Motor neuron (in vitro differentiated cells): Measurements from ENCODE around the gene ST6GALNAC3. TPM values are rescaled to one million over a fixed set of nuclear protein-coding genes. Genes with fewer than 3 reads are reported as not detected.
A peak's percentile ranks its signal among the peaks of the same experiment; 100 is the strongest.

Experiments
- ATAC-seq, 8 experiments: fragments of 200-7000 bp; cut with Tn5 transposase; replicated peaks in 6 of 8; 2 replicates each; pipeline ENCODE4 v1.8.0; 2021; ENCODE audit warnings: mild to moderate bottlenecking in 8 of 8, moderate library complexity in 8 of 8
- H3K27ac ChIP-seq, 2 donors: fragments of 250-450 bp; sonication (Bioruptor Pico); 2 replicates each; pipeline ENCODE4 v1.9.0; 2021; ENCODE audit warnings: antibody characterized with exemption in 2 of 2, mild to moderate bottlenecking in 2 of 2, moderate library complexity in 1 of 2
- H3K4me1 ChIP-seq, 2 donors: fragments of 250-450 bp; sonication (Bioruptor Pico); replicated peaks in 1 of 2; 2 replicates each; pipeline ENCODE4 v1.6.1; 2021; ENCODE audit warnings: antibody characterized with exemption in 2 of 2, mild to moderate bottlenecking in 2 of 2, moderate library complexity in 1 of 2
- H3K4me3 ChIP-seq, 5 donors: fragments of 250-450 bp; sonication (Bioruptor Pico); 2 replicates each; pipeline ENCODE4 v1.9.0; 2021; ENCODE audit warnings: antibody characterized with exemption in 5 of 5, mild to moderate bottlenecking in 5 of 5, moderate library complexity in 4 of 5
- WGBS, 10 experiments: fragments of 450-650 bp; shearing (Covaris generic); methylation state at CpG; one replicate each; pipeline ENCODE4 v1.0.0; 2022; 5-methylcytosine and 5-hydroxymethylcytosine counted together
- in situ Hi-C, 9 experiments: fragments of 400-800 bp; cut with MboI; loops; one replicate each; pipeline ENCODE4 v1.15.0; 2021; ENCODE audit warnings: low sequenced_read_pairs in 9 of 9, low pct_unique_long_range_greater_than_20kb in 2 of 9; ENCODE audit not compliant: unreplicated experiment in 9 of 9
- total RNA-seq, 8 experiments: library from RNA; unstranded; fragments of 300-600 nt; gene quantifications; 2 replicates each; pipeline versions ENCODE4 v1.2.3 to v1.2.4, GENCODE V29; 2022

Gene ST6GALNAC3
- total RNA-seq, 8 experiments from 2014 or later: 0.31 to 39.5 (median 3.9) TPM; not detected in 1

DNA sequence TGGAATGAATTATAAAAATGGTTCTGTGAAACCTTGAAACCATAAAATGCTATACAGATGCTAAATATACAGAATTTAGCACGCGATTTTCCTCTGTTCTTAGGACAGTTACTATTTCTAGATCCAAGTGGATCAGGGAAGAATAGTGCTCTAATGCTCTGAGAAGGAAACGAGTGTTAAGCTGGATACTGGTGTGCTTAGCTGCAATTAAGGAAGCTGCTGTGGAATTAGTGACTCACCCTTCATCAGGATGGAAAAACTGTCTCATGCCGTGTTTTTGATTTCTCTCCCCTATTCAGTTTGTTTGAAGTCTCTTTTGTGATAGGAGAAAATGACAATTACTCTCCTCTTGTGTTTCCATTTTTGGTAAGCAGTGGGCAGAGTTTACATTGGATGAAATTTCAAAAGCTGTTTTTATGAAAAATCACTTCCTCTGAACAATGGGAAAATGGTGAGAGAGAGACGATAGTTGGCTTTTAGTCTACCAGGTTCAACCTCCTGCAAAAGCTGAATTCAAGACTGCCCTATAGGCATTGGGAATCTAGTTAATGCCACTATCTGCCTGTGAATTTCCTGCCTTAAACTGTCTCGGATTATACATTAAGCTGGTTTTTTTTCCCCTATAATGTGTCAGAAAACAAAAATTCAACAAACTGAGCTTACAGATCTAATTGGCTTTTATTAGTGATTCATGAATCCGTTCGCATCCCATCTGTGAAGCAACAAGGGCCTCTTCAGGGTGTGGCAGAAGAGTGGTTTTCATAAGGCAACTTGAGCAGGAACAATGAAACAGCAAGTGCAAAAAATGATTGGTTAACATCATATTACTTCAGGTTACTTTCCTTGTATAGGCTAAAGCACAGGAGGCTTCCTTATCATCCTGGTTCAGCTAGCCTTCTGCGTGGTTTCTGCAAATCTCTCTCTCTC is 179.8 kb downstream of the ST6GALNAC3 start:
- 11 to 90% (median 63%) methylated on average over 3 to 9 of the region's 9 CpGs for WGBS, 10 experiments
- in situ Hi-C loops: no loop called here
- H3K27ac ChIP-seq: no peak overlapping the region
- peaks cover 10 to 28% of the 10 kb centered on the region in 2 donors for H3K4me1 ChIP-seq
- ATAC-seq: peak in 7 of 8 experiments; percentile 51 to 72 (median 70)
- no peak overlapping the region for H3K4me3 ChIP-seq

DNA sequence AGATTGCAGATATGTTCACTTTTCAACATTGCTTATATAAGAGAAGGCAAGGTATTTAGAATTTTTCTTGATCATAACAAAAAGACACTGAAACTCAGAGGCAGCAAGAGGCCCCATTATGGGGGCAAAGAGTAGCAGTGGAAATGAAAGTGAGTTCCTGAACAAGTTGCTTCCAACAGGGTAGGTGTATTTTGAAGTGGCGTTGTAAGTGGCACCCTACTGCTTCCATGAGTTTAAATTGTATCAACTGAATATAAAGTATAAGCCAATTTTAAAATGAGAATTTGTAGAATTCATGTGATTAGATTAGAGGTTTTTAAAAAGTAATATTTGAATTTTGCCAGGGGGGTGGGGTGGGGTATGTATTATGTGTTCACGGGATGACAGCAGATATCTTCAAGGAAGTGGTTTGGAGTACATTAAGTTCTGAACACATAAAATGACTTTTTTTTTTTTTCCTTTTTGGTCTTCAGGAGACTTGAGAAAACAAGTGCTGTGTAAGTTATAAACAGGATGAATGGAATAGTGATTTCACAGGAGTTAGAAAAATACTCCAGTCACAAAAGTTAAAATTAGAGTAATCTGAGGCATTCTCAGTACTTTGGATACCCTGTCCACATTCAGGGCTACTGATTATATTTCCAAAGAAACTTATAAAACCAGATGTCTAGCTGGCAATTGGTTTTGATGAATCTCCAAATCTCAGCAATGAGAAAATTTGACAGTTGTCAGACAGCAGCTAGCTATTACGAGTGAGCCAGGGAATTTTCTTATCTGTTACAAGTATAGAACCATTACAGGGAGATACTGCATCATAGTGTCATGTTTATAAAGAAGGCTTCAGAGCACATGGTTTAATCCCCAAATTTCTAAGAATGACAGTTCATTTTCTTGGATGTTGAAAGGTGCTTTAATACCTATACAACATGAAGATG is 182.0 kb downstream of the ST6GALNAC3 start:
- ATAC-seq: no peak
- 38 to 100% (median 81%) methylated on average over 2 to 3 of the region's 3 CpGs for WGBS, 10 experiments
- no peak overlapping the region for H3K4me3 ChIP-seq
- no peak overlapping the region for H3K27ac ChIP-seq
- in situ Hi-C loops: no loop called here
- H3K4me1 ChIP-seq: peaks cover 5 to 29% of the 10 kb centered on the region in 2 donors

DNA sequence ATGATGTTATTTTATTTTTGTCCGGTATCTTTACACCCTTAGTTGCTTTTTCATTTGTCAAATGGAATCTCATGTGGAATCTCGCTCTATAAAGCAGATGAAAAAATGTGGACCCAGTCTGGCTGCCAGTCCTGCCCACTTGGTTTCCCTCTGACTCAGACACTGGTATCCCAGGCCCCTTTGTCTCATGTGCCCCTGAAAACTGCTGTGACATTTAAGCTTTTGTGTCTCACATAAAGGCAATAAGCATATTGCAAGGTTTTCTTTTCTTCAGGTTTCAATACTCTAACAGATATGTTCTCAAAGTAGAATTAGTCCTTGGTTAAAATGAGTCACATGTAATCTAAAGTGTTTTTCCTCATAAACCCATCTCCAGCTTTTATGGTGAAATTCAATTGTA is 183.3 kb downstream of the ST6GALNAC3 start:
- Histone ChIP-seq H3K4me3 (no peak overlapping the region), H3K27ac (no peak overlapping the region), H3K4me1 (peaks cover 5 to 29% of the 10 kb centered on the region in 2 donors)
- WGBS, 10 experiments: 82 to 100% (median 94%) methylated on average over 1 to 2 of the region's 2 CpGs; no CpG with 5 or more reads in 2 of the 10 experiments
- ATAC-seq: peak in 5 of 8 experiments; percentile 28 to 72 (median 46)
- in situ Hi-C loops: no loop called here

GRCh38 chr1:76259270-76259669 is 184.7 kb downstream of the ST6GALNAC3 start:
- Histone ChIP-seq H3K27ac (no peak overlapping the region), H3K4me1 (peaks cover 5 to 29% of the 10 kb centered on the region in 2 donors), H3K4me3 (no peak overlapping the region)
- ATAC-seq: peak in 5 of 8 experiments; percentile 45 to 88 (median 55)
- 0 to 70% (median 50%) methylated on average over 1 of the region's 1 CpG; no CpG with 5 or more reads in 3 of the 10 experiments for WGBS, 10 experiments
- in situ Hi-C loops: no loop called here

- Histone ChIP-seq H3K4me1 (peaks cover 3 to 30% of the 10 kb centered on the region in 2 donors), H3K27ac (no peak overlapping the region), H3K4me3 (no peak overlapping the region)
- in situ Hi-C loops: no loop called here
- 0 to 100% (median 90%) methylated on average over 1 to 2 of the region's 2 CpGs; no CpG with 5 or more reads in 2 of the 10 experiments for WGBS, 10 experiments
- no peak for ATAC-seq
These were observed 185.7 kb downstream of the ST6GALNAC3 start for GRCh38 chr1:76260279-76260678.

GRCh38 chr1:76262601-76263000 is 188.1 kb downstream of the ST6GALNAC3 start:
- H3K4me1 ChIP-seq: peaks cover 3 to 28% of the 10 kb centered on the region in 2 donors
- peak in 1 of 8 experiments; percentile 23 for ATAC-seq
- in situ Hi-C loops: no loop called here
- WGBS, 10 experiments: 22 to 100% (median 90%) methylated on average over 1 to 5 of the region's 5 CpGs; no CpG with 5 or more reads in 1 of the 10 experiments
- no peak overlapping the region for H3K27ac ChIP-seq
- H3K4me3 ChIP-seq: no peak overlapping the region

DNA sequence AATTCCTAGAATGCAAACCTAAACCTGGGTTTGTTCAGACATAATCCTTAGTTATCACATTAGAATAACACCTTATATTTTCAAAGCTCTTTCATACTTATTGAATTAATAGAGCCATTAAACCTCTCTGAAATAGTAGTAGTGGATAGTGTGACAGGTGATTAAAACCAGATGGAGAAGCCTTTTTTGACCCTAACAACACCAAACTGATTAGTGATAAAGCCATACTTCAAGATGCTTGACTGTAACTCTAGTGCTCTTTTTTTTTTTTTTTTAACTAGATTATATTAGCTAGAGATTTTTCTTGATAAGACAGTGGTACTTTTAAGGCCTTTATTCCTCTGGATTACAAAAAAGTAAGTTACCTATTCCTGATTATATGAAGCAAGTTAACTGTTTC is 190.1 kb downstream of the ST6GALNAC3 start:
- in situ Hi-C loops: no loop called here
- ATAC-seq: no peak
- no peak overlapping the region for H3K4me3 ChIP-seq
- peaks cover 8% of the 10 kb centered on the region in 2 donors for H3K4me1 ChIP-seq
- no peak overlapping the region for H3K27ac ChIP-seq

DNA sequence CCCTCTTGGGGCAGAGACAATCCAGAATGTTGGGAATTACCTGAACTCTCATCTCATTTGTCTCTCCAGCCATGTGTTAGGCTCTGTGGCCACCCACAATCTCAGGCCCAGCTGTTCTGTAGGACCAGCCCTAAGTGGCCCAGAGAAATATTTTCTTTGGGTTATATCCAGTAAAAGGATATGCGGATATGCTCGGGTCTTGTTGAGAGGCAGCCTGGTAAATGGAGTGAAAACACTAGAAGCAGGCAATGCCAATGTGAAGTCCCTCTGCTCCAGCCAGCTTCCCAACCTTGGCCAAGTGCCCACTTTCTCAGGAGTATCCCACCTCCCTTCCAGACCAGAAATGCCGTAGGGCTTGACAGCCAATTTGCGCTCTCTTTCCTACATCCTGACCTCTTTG is 192.2 kb downstream of the ST6GALNAC3 start:
- Histone ChIP-seq H3K4me3 (no peak overlapping the region), H3K4me1 (peaks cover 3 to 6% of the 10 kb centered on the region in 2 donors), H3K27ac (no peak overlapping the region)
- in situ Hi-C loops: no loop called here
- peak in 2 of 8 experiments; percentile 17 to 32 for ATAC-seq
- WGBS, 10 experiments: 84 to 100% (median 97%) methylated on average over 2 to 4 of the region's 4 CpGs; no CpG with 5 or more reads in 4 of the 10 experiments

DNA sequence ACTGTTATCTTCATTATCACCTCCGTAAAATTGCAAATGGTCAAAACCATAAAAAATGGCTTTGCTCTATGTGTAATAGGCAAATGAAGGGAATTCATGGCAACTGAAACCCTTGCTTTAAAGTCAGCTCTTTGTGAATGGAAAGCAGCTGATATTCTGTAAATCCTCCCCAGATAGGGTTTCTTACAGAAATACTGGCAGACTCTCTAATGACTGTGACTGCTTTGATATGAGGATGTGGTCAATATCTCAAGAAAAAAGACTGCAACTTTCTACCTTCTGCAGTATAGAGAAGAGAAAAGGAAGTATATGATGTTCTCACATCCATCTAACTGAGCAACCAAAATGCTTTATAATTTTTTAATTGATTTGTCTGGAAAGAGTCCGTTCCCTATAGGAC is 193.1 kb downstream of the ST6GALNAC3 start:
- WGBS, 10 experiments: 59 to 100% (median 93%) methylated on average over 1 to 2 of the region's 2 CpGs
- Histone ChIP-seq H3K4me1 (peaks cover 3 to 6% of the 10 kb centered on the region in 2 donors), H3K4me3 (no peak overlapping the region), H3K27ac (no peak overlapping the region)
- ATAC-seq: no peak
- in situ Hi-C loops: no loop called here

DNA sequence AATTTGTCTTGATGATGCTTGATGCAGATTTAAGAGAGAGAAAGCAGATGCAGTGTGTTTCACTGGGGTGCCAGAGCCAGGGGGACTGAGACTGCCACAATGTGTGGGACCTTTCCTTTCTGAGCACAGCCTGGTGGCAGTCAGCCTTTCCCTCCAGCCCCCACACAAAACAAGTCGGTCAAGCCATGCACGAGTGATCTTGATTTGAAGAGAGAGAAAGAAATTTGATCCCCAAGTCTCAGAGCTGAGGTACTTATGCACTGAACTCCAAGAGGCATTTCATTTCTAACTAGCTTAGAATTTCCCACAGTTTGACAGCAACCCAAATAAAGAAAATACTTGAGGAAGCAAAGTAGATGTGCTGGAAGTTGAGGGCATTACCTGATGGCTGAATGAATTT is 193.8 kb downstream of the ST6GALNAC3 start:
- in situ Hi-C loops: no loop called here
- Histone ChIP-seq H3K4me3 (no peak overlapping the region), H3K27ac (no peak overlapping the region), H3K4me1 (peaks cover 3 to 6% of the 10 kb centered on the region in 2 donors)
- WGBS, 10 experiments: 6 to 60% (median 27%) methylated on average over 1 to 2 of the region's 2 CpGs; no CpG with 5 or more reads in 1 of the 10 experiments
- ATAC-seq: peak in 3 of 8 experiments; percentile 21 to 74 (median 73)

DNA sequence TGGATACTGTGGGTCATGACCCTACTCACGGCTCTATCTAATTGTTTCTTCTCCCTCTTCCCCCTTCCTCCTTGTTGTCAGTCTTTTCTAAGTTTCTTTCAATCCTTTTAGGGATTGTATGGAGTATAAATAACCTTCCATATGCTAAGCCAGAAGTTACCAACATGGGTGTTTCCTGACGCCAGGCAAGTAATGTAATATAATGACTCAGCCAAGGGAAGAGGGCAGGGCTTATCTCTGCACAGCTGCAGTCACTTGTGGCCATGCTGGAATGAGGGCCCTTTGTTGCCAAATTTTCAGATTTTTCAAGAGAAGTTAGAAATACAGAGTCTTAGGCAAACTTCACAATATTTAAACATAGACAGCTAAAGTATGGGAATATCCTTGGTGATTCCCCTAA is 194.6 kb downstream of the ST6GALNAC3 start:
- WGBS, 10 experiments: 0 to 60% (median 54%) methylated on average over 1 to 2 of the region's 2 CpGs; no CpG with 5 or more reads in 3 of the 10 experiments
- Histone ChIP-seq H3K27ac (no peak overlapping the region), H3K4me3 (no peak overlapping the region), H3K4me1 (peaks cover 3 to 6% of the 10 kb centered on the region in 2 donors)
- peak; percentile 42 to 99 (median 58) for ATAC-seq
- in situ Hi-C loops: no loop called here

DNA sequence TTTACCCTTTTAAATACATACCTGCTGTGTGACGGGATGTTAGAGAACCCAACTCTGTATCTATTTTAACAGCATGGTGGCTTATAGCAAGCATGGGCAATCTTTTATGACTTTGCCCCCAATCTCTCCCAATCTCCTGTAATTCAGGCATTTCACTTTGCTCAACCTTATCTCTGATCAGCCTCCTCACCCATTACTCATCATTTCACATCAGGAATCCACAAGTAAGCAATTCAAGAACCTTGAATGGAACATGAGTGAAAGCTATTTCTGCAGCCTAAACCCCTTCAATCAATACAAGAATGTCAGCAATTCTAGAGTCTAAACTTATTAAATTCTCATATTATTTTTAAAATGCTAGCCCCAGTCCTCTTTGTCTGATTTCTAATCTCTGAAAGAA is 199.8 kb downstream of the ST6GALNAC3 start:
- no peak overlapping the region for H3K4me3 ChIP-seq
- no peak for ATAC-seq
- WGBS, 10 experiments: 60 to 100% (median 91%) methylated on average over 1 of the region's 1 CpG; no CpG with 5 or more reads in 2 of the 10 experiments
- in situ Hi-C loops: no loop called here
- H3K27ac ChIP-seq: no peak overlapping the region
- H3K4me1 ChIP-seq: peaks cover under 1 to 3% of the 10 kb centered on the region in 2 donors
